ENCODE measurements around the gene TPCN2.

Gene TPCN2

DNA sequence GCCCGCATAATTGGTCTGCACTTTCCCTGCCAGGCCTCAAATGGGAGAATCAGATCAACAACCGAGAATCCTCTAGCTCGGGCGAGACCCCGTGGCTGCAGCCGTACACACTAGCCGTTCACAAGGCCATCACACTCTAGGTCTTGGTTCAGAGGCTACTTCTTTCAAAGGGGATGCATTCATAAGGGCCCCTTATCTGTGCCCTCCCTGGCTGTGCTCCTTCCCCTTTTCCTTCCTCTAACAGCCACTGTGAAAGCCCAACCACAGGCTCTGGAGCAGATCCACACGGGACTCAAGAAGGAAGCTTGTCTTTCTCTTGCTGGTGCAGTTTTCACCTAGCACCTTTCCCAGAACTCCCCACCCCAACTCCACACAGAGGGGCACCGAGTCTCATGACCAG lies 131.5 kb downstream of the TPCN2 start:
- DNase-seq (ENCODE audit: low read depth): no peak
- no peak overlapping the region for H3K4me3 ChIP-seq (ENCODE audit: control insufficient read depth, low read depth, low read length)
- TF ChIP-seq, protein P1, sequence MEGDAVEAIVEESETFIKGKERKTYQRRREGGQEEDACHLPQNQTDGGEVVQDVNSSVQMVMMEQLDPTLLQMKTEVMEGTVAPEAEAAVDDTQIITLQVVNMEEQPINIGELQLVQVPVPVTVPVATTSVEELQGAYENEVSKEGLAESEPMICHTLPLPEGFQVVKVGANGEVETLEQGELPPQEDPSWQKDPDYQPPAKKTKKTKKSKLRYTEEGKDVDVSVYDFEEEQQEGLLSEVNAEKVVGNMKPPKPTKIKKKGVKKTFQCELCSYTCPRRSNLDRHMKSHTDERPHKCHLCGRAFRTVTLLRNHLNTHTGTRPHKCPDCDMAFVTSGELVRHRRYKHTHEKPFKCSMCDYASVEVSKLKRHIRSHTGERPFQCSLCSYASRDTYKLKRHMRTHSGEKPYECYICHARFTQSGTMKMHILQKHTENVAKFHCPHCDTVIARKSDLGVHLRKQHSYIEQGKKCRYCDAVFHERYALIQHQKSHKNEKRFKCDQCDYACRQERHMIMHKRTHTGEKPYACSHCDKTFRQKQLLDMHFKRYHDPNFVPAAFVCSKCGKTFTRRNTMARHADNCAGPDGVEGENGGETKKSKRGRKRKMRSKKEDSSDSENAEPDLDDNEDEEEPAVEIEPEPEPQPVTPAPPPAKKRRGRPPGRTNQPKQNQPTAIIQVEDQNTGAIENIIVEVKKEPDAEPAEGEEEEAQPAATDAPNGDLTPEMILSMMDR (IDR thresholded peaks at IDR 0.05; ENCODE audit: control insufficient read depth, insufficient read depth, low read depth, low read length, missing control alignments): no peak

DNA sequence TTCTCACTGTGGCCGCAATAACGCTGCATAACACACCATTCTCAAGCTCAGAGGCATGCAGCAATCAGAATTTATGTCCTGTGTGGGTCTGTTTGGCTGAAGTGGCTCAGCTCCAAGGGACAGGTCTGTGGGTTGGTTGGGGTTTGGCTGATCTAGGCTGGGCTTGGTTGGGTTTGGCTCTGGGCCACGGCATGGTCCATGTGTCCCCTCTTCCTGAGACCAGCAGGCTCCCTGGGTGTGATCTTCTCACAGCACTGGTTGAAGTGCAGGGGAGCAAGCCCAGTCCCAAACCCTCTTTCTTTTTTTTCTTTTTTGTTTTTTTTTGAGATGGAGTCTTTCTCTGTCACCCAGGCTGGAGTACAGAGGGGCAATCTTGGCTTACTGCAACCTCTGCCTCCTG lies 132.0 kb downstream of the TPCN2 start:
- no peak for DNase-seq (ENCODE audit: low read depth)
- no peak overlapping the region for H3K4me3 ChIP-seq (ENCODE audit: control insufficient read depth, low read depth, low read length)
- TF ChIP-seq, protein P1 (IDR thresholded peaks at IDR 0.05; ENCODE audit: control insufficient read depth, insufficient read depth, low read depth, low read length, missing control alignments): no peak

DNA sequence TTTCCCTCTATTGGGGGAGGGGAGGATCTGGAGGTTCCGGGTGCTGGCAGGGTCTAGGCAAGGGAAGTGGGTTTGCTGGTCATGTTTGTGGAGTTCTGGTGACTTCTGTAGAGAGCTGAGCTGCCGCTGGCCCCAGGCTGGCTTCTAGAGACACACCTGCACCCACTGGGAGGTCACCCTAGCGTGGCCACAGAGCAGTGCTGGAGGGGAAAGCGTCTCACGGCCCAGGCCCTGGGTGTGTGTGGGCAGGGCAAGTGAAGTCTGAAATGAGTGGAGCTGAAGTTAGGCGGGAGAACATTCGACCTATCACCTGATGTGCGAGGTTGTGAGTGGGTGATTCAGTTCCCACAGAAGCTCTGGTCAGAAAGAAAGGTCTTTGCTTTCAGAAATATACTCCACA lies 134.9 kb downstream of the TPCN2 start:
- no peak for DNase-seq (ENCODE audit: low read depth)
- TF ChIP-seq, protein P1 (IDR thresholded peaks at IDR 0.05; ENCODE audit: control insufficient read depth, insufficient read depth, low read depth, low read length, missing control alignments): no peak
- no peak overlapping the region for H3K4me3 ChIP-seq (ENCODE audit: control insufficient read depth, low read depth, low read length)
